ENCODE results near the gene FRMD5.

The FRMD5 gene

DNA sequence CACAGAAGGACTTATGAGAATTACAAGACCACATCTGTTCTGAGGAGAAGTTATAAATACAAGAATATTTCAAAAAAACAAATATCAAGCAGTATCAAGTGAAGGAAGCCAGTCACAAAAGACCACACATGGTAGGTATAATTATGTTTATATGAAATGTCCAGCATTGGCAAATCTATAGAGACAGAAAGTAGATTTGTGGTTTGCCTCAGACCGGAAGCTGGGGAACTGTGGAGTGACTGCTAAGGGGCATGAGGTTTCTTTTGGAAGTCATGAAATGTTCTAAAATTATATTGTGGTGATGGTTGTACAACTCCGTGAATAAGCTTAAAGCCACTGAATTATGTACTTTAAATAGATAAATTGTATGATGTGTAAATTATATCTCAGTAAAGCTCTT, 136.9 kb downstream of the FRMD5 start:
- H3K9me3 ChIP-seq (ENCODE audit: control insufficient read depth, insufficient read depth, low read length) = no peaks in the 10 kb centered on the region
- no peaks in the 10 kb centered on the region for H3K9me2 ChIP-seq (replicated peaks; ENCODE audit: control insufficient read depth, low read length)
- H3K4me2 ChIP-seq (ENCODE audit: low read length) = no peak overlapping the region
- no peaks in the 10 kb centered on the region for H3K4me1 ChIP-seq (ENCODE audit: control insufficient read depth, low read length)
- no peak overlapping the region for H3K4me3 ChIP-seq (ENCODE audit: low read length)
- no peaks in the 10 kb centered on the region for H3K79me2 ChIP-seq (ENCODE audit: control insufficient read depth, low read length)
- H3K27ac ChIP-seq (ENCODE audit: low read depth, low read length) = no peak overlapping the region
- no peaks in the 10 kb centered on the region for H3K36me3 ChIP-seq (ENCODE audit: control insufficient read depth, low read length)
- H3K27me3 ChIP-seq (ENCODE audit: control insufficient read depth, low read length) = peaks cover 25% of the 10 kb centered on the region
- H3F3A ChIP-seq (ENCODE audit: control insufficient read depth, insufficient read depth) = no peaks in the 10 kb centered on the region
- TF ChIP-seq EZH2phosphoT487 (IDR thresholded peaks at IDR 0.05; ENCODE audit: borderline replicate concordance, low read length) = no peak
- TF ChIP-seq CTCF (IDR thresholded peaks at IDR 0.05; ENCODE audit: low read depth, low read length, poor library complexity, severe bottlenecking) = no peak
- no peaks in the 10 kb centered on the region for H4K20me1 ChIP-seq (ENCODE audit: control insufficient read depth, insufficient read depth, low read depth, low read length)

DNA sequence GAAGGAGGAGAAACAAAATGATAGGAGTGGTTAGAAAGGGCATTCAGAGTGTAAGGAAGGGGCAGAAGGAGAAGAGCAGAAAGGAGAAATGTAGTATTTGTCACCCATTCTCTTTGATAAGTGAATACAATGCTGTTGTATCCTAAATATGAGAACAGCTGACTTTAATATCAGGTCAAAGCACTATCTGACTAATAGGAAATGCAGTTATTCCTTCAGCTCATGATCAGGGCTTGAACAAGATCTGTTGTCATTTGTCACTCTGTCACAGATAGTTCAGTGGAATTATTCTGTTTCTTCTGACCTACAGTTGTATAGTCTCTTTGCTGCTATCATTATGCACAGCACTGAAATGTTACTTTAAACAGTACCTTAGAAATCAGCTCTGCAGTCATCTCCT, 149.4 kb downstream of the FRMD5 start:
- TF ChIP-seq CTCF (IDR thresholded peaks at IDR 0.05; ENCODE audit: low read depth, low read length, poor library complexity, severe bottlenecking) (no peak), EZH2phosphoT487 (IDR thresholded peaks at IDR 0.05; ENCODE audit: borderline replicate concordance, low read length) (no peak)
- no peaks in the 10 kb centered on the region for H4K20me1 ChIP-seq (ENCODE audit: control insufficient read depth, insufficient read depth, low read depth, low read length)

GRCh38 chr15:44045217-44045616, 149.9 kb downstream of the FRMD5 start:
- no peaks in the 10 kb centered on the region for H3K36me3 ChIP-seq (ENCODE audit: control insufficient read depth, low read length)
- TF ChIP-seq CTCF (IDR thresholded peaks at IDR 0.05; ENCODE audit: low read depth, low read length, poor library complexity, severe bottlenecking) (no peak), EZH2phosphoT487 (IDR thresholded peaks at IDR 0.05; ENCODE audit: borderline replicate concordance, low read length) (no peak)
- H3K27me3 ChIP-seq (ENCODE audit: control insufficient read depth, low read length) = peaks cover 7% of the 10 kb centered on the region; the same call in 1 of the 2 replicates
- no peaks in the 10 kb centered on the region for H3K9me3 ChIP-seq (ENCODE audit: control insufficient read depth, insufficient read depth, low read length)
- H3K4me1 ChIP-seq (ENCODE audit: control insufficient read depth, low read length) = no peaks in the 10 kb centered on the region
- no peaks in the 10 kb centered on the region for H3K79me2 ChIP-seq (ENCODE audit: control insufficient read depth, low read length)
- no peak overlapping the region for H3K4me3 ChIP-seq (ENCODE audit: low read length)
- no peak overlapping the region for H3K4me2 ChIP-seq (ENCODE audit: low read length)
- H3K27ac ChIP-seq (ENCODE audit: low read depth, low read length) = no peak overlapping the region
- no peaks in the 10 kb centered on the region for H3K9me2 ChIP-seq (replicated peaks; ENCODE audit: control insufficient read depth, low read length)
- no peaks in the 10 kb centered on the region for H4K20me1 ChIP-seq (ENCODE audit: control insufficient read depth, insufficient read depth, low read depth, low read length)
- H3F3A ChIP-seq (ENCODE audit: control insufficient read depth, insufficient read depth) = no peaks in the 10 kb centered on the region

More for the DNA sequence above, 149.4 kb downstream of the FRMD5 start:
- H3K9me2 ChIP-seq (replicated peaks; ENCODE audit: control insufficient read depth, low read length) = no peaks in the 10 kb centered on the region
- no peak overlapping the region for H3K4me2 ChIP-seq (ENCODE audit: low read length)
- no peak overlapping the region for H3K27ac ChIP-seq (ENCODE audit: low read depth, low read length)
- no peak overlapping the region for H3K4me3 ChIP-seq (ENCODE audit: low read length)
- no peaks in the 10 kb centered on the region for H3F3A ChIP-seq (ENCODE audit: control insufficient read depth, insufficient read depth)
- H3K9me3 ChIP-seq (ENCODE audit: control insufficient read depth, insufficient read depth, low read length) = no peaks in the 10 kb centered on the region
- no peaks in the 10 kb centered on the region for H3K36me3 ChIP-seq (ENCODE audit: control insufficient read depth, low read length)
- peaks cover 7% of the 10 kb centered on the region; the same call in 1 of the 2 replicates for H3K27me3 ChIP-seq (ENCODE audit: control insufficient read depth, low read length)
- no peaks in the 10 kb centered on the region for H3K79me2 ChIP-seq (ENCODE audit: control insufficient read depth, low read length)
- H3K4me1 ChIP-seq (ENCODE audit: control insufficient read depth, low read length) = no peaks in the 10 kb centered on the region
